Stimulated activated CD8-positive, alpha-beta memory T cell treated with anti-CD3 and anti-CD28 coated beads, Interleukin-4, amount 100 ng/mL, for 24 hours (primary cell): Measurements from ENCODE around the gene NAA25.
"Not testable (repeated sequence)": the region's sequence is repeated elsewhere in the genome, so short reads cannot be mapped to it uniquely, and the experiment has no call there.

Experiments used
- DNase-seq: peaks from one replicate; pipeline ENCODE4 v3.0.0-alpha.2; 2020; ENCODE audit warnings: low read depth

NAA25 gene

DNA sequence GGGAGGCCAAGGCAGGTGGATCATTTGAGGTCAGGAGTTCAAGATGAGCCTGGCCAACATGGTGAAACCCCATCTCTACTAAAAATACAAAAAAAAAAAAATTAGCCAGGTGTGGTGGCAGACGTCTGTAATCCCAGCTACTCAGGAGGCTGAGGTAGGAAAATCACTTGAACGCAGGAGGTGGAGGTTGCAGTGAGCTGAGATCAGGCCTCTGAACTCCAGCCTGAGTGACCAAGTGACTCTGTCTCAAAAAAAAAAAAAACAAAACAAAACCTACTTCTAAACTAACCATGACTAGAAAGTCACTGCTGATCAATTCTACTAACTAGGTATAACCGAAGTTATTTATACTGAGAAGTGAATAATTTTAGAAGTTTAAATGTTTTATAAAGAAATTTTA lies 99.0 kb downstream of the NAA25 start:
- not testable (repeated sequence) for DNase-seq

DNA sequence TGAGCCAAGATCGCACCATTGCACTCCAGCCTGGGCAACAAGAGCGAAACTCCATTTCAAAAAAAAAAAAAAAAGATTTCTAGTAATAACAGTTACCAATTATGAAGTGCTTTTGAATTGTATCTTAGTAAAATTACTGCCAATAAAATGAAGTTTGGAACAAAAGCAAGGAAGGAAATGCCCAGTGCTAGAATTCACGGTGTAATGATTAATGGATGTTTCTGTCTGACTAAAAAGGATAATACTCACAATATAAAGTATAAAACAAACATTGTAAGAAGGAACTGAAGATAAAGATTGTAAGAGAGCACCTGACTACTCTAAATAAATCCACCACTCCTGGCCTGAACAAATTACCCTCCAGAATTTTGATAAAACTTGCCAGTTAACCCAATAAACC lies 99.7 kb downstream of the NAA25 start:
- DNase-seq, result no peak

GRCh38 chr12:112007945-112008344 lies 100.6 kb downstream of the NAA25 start:
- no peak for DNase-seq

GRCh38 chr12:112005419-112006395 lies 102.9 kb downstream of the NAA25 start:
- no peak for DNase-seq

GRCh38 chr12:112004041-112004440 lies 104.5 kb downstream of the NAA25 start:
- DNase-seq, result no peak

DNA sequence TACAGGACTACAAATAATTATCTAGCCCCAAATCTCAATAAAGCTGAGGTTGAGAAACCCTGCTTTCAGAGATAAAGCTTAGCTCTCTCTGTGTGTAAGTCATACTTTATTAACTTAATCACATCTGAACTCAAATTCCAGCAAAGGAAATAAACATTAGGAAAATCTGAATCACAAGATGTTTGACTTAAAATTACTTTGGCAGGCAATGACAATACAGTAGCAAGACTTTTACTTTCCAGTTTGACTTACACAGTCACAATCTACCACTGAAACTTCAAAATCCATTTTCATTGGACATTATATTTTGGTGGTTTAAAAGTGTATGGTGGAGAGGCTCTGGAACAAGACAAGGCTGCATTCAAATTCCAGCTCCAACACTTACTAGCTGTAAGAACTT lies 107.0 kb downstream of the NAA25 start:
- no peak for DNase-seq

GRCh38 chr12:112000820-112001219 lies 107.8 kb downstream of the NAA25 start:
- no peak for DNase-seq

- DNase-seq, result not testable (repeated sequence)
These were observed 109.5 kb downstream of the NAA25 start for GRCh38 chr12:111999129-111999528.

DNA sequence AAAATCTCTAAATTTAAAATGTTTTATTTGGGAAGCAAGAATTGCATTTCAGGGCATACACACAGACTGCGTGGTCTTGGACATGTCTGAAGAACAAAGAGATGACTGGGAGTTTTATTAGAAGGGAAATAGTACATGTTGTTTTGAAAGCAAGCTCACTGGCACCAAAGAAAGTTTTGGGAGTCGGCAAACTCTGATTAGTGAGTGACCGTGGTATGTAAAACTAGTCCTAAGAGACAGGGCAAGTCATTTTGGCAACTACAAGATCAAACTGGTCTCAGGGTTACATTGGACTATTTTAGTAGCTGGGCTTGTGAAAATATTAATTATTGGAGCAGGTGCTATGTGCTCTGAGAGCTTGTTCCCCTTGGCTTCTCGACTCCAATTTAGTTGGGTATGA lies 110.6 kb downstream of the NAA25 start:
- no peak for DNase-seq

- DNase-seq, result no peak
These were observed 111.3 kb downstream of the NAA25 start for GRCh38 chr12:111997300-111997699.

DNA sequence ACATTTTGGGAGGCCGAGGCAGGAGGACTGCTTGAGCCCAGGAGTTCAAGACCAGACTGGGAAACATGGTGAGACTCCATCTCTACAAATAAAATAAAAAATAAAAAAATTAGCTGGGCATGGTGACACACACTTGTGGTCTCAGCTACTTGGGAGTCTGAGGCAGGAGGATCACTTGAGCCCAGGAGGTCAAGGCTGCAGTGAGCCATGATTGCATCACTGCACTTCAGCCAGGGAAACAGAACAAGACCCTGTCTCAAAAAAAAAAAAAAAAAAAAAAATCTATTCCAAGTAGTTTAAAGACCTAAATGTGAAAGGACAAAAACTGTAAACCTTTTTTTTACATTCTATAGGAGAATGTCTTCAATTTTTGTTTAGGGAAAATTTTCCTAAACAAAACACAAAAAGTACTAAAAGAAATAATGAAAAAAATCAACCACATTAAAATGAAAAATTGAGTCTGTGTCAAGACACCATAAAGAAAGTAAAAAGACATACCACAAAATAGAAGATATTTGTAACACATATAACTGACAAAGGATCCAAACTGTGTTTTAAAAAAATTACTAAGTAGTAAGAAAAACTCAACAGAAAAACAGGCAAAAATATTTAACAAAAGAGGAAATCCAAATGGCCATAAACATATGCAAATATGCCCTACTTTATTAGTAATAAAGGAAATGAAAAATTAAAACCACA lies 112.7 kb downstream of the NAA25 start:
- no peak for DNase-seq

DNA sequence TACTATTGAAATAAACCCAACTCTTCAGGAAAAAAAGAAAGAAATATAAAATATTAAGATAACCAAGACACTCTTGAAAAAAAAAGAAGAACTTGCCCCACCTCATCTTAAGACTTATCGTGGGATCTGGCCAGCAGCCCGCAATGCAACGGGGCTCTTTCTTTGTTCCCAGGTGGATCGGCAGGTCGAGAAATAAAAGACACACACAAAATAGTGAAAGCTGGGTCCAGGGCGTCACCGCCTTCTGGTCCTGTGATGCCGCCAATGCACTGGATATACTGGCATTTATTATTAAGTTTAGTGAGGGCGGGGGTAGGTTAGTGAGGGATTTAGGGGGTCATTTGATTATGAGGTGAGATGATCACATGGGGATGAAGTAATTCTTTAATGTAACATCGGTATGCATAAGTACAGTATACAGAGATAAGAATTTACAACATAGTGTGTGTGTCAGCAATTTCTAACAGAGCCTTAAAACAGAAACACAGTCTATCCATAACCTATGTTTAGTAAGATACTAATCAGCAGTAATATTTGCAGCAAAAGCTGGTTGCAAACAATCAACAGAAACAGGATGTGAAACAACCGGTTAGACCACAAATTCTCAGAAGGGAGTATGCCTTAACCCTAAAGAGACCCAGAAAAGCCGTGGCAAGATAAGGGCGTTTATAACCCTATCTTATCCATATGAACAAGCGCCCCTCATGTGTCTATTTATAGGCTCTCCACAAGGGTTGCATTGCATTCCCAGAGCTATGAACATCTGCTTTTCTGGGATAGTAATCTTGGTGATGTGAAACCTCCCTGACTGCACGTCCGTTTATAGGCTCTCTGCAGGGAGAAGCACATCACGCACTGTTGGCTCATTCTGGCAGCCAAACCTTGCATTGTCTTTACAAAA lies 114.1 kb downstream of the NAA25 start:
- not testable (repeated sequence) for DNase-seq

DNA sequence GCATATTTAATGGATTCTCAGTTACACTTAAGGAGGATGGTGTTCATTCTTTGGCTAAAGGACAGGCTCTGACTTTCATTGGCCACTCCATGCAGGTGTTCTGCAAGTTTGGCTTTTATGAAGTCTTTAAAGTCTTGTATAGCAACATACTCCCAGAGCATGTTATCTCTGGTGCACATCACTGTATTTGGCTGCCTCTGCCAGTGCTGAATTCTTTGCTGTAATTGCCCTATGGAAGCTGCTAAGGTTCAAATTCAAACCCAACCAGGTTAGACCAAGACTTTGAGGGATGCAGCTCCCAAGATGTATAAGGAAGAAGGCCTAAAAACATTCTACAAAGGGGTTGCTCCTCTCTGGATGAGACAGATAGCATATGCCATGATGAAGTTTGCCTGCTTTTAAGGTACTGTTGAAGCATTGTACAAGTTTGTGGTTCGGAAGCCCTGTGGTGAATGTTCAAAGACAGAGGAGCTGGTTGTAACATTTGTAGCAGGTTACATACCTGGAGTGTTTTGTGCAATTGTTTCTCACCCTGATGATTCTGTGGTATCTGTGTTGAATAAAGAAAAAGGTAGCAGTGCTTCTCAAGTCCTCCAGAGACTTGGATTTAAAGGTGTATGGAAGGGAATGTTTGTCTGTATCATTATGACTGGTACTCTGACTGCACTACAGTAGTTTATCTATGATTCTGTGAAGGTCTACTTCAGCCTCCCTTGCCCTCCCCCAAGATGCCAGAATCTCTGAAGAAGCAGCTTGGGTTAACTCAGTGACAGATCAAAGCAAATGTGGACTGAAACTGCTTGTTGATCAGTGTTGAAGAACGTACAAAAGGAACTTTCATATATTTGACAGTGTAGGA lies 115.1 kb downstream of the NAA25 start:
- no peak for DNase-seq

DNA sequence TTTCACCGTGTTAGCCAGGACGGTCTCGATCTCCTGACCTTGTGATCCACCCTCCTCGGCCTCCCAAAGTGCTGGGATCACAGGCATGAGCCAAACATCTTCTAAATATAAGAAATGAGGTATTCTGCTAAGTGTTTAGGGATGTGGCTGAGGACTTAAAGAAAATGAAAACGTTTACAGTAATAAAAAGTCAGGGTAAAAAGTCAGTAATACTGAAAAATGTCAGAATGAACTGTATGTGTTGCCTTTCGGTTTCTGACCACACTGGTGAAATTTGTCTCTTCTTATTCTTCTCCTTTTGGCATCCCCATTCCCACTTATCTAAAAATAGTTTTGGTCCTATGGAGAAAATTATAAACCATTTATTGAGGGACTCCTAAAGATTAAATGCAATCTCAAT lies 116.1 kb downstream of the NAA25 start:
- DNase-seq, result no peak

DNA sequence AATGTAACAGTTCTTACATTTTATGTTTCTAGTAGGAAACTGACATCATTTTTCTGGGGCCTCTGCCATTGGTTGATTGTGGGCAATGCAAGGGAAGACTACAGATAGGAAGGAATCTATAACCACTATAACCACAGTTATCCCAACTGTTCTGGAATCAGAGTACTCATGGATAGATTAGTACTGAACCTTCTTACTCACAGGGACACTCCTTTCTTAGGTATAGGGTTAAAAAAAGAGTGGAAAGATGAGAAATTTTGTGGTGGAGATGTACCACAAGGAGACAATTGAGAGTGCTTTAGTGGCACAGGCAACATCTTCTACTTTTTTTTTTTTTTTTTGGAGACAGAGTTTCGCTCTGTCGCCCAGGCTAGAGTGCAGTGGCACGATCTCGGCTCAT lies 116.6 kb downstream of the NAA25 start:
- DNase-seq, result no peak

DNA sequence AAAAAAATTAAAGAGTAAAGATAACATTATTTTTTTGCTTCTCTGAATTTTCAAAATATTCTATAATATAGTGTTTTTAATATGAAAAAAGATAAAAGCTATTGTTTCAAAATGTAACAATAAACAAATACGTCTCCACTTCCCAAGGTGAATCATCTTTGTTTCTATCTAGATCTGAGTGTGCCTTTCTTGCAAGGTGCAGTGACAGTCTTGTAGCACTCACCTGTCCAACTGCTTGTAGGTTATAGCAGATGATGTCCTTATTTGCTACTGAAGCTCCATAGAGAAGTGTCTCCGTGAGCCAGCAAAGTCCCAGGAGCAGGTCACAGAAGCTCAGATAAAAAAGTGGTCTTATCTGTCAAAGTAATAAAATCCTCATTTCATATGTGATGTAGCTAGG lies 117.0 kb downstream of the NAA25 start:
- DNase-seq, result no peak

- no peak for DNase-seq
These were observed 123.8 kb downstream of the NAA25 start for GRCh38 chr12:111984820-111985219.

GRCh38 chr12:111981987-111982386 lies 126.6 kb downstream of the NAA25 start:
- DNase-seq, result no peak

DNA sequence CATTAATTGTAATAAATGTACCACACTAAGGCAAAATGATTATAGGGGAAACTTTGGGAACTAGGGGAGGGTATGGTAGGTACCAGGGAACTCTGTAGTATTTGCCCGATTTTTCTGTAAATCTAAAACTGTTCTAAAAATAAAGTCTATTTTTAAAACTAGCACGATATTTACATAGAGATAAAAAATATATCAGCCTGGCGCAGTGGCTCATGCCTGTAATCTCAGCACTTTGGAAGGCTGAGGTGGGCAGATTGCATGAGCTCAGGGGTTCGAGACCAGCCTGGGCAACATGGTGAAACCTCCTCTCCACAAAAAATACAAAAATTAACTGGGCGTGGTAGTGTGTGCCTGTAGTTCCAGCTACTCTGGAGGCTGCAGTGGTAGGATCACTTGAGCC lies 128.0 kb downstream of the NAA25 start:
- no peak for DNase-seq

GRCh38 chr12:111978545-111978944 lies 130.0 kb downstream of the NAA25 start:
- no peak for DNase-seq

DNA sequence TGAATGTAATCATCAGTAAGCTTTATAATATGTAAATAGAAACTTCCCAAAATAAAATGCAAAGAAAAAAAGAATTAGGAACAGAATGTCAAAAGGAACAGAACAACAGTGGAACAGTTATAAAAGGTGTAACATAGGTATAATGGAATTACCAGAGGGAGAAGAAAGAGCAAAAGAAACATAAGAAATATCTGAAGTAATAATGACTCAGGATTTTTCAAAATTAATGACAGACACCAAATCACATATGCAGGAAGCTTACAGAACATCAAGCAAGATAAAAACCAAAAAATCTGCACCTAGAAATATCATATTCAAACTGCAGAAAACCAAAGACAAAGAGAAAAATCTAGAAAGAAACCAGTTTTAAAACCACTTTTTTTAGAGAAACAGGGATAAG lies 131.7 kb downstream of the NAA25 start:
- no peak for DNase-seq
